ENCODE data around the gene HES4.

Gene HES4

DNA sequence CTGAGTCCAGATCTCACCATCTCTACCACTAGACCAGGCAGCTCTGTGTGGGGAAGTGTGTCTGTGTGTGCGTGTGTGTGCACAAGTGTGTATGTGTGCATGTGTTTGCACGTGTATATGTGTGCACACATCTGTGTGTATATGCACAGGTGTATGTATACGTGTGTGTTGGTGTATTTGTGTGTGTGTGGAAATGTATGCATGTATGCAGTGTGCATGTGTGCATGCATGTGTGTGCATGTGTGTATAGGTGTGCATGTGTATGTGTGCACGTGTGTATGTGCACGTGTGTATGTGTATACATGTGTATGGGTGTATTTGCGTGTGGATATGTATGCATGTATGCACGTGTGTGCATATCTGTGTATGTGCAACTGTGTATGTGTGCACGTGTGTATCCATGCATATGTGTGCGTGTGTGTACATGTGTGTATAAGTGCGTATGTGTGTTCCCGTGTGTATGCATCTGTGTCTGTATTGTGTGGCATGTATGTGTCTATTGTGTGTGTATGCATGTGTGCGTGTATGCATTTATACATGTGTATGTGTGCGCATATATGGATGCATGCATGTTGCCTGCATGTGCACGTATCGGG, 30.5 kb downstream of the HES4 start:
- in situ Hi-C loops (cut with MboI; ENCODE audit: low sequenced_read_pairs) = no loop called here

DNA sequence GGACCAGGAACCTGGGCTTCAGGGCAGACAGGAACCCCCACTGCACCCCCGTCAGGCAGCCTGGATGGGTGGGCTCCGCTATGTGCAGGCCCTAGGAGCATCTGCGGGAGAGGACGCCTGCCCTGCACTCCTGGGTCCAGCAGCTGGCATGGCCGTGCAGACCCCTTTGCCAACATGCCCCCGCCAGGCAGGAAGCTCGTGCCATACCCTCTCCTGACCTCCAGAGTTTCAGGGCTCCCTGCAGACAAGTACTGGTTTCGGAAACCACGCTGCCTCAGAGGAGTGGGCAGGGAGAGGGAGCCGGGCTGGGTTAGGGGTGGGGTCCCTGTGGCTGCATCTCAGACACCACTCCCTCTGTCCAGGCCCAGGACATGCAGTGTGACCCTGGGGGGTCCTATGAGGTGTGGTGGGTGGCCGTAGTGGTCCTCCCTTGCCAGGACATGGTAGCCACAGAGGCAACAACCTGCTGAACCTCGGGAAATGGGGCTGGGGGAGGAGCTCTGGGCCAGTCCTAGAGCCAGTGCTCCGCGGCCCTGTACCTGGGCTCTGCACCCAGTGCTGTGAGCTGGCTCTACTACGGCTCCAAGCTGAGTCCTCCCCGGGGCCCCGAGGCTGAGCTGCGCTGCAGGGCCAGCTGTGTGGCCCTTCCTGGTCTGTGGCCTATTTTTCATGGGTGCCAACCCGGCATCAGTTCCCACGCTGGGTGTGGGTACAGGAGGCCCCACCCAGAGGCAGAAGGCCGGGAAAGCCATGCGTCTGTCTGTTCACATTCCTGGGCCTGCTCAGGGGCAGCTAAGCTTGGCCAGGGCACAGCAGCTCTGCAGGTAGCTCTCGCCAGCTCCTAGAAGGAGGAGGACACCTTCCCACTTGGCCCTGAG, 32.2 kb downstream of the HES4 start:
- in situ Hi-C loops (cut with MboI; ENCODE audit: low sequenced_read_pairs) = no loop called here

DNA sequence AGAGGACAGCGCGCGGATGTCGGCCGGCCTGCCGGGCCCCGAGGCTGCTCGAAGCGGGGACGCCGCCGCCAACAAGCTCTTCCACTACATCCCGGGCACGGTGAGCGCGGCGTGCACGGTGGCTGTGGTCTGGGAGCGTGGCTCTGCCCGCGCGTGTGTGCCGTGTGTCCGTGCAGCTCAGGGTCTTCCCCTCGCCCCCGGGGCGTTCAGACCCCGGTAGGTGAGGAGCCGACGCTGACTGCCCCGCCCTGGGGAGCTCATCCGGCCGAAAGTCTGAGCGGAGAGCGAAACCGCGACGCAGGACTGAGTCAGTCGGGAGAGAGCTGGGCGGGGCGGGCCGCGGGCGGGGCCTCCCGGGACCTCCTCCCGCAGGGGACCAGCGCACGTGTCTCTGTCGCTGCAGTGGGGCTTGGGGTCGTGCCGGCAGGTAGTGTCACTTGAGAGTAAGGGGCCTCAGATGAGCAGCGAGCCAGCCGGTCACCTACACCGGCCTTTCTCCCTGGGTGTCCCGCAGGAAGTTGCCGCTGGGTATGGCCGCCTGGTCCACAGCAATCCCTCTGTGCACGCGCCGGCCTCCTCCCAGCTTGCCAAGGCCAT, 33.1 kb downstream of the HES4 start:
- in situ Hi-C loops (cut with MboI; ENCODE audit: low sequenced_read_pairs) = no loop called here

DNA sequence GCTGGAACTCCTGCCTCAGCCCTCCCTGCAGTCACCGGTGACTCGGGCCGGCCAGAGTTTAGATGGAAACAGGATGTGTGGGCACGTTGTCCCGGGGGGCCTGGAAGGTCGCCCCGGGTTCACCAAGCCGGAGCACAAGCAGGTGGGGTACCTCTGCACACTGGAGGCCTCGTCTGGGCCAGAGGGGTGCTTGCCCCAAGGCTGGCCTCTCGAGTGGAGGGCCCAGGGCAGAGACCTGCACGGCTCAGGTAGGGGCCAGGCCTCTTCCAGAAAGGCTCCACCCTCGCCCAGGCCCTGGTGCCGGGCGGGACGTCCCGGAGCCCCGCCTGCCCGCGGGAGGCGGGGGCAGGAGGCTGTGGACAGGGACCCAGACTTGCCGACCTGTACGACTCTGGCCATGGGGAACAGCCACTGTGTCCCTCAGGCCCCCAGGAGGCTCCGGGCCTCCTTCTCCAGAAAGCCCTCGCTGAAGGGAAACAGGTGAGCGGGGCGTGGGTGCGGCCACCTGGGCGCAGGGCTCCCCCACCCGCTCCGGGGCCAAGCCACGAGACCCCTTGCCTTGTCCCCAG, 33.7 kb downstream of the HES4 start, which contains the start of gene PLEKHN1:
Gene PLEKHN1 (plus strand): TSS at position 348 of the 569 bp plus-strand sequence. CDS start 50 bp downstream, at position 398.
- in situ Hi-C loops (cut with MboI; ENCODE audit: low sequenced_read_pairs) = no loop called here

- in situ Hi-C loops (cut with MboI; ENCODE audit: low sequenced_read_pairs) = no loop called here
These were observed 34.3 kb downstream of the HES4 start for GRCh38 chr1:965526-966134.

GRCh38 chr1:964691-965525, 35.0 kb downstream of the HES4 start:
- in situ Hi-C loops (cut with MboI; ENCODE audit: low sequenced_read_pairs) = no loop called here

- in situ Hi-C loops (cut with MboI; ENCODE audit: low sequenced_read_pairs) = no loop called here
These were observed 36.0 kb downstream of the HES4 start for GRCh38 chr1:963746-964525.

- in situ Hi-C loops (cut with MboI; ENCODE audit: low sequenced_read_pairs) = no loop called here
These were observed 36.6 kb downstream of the HES4 start for GRCh38 chr1:963301-963651.

GRCh38 chr1:962381-963300, 37.3 kb downstream of the HES4 start:
- in situ Hi-C loops (cut with MboI; ENCODE audit: low sequenced_read_pairs) = no loop called here

GRCh38 chr1:961132-961669, 38.7 kb downstream of the HES4 start:
- in situ Hi-C loops (cut with MboI; ENCODE audit: low sequenced_read_pairs) = no loop called here

DNA sequence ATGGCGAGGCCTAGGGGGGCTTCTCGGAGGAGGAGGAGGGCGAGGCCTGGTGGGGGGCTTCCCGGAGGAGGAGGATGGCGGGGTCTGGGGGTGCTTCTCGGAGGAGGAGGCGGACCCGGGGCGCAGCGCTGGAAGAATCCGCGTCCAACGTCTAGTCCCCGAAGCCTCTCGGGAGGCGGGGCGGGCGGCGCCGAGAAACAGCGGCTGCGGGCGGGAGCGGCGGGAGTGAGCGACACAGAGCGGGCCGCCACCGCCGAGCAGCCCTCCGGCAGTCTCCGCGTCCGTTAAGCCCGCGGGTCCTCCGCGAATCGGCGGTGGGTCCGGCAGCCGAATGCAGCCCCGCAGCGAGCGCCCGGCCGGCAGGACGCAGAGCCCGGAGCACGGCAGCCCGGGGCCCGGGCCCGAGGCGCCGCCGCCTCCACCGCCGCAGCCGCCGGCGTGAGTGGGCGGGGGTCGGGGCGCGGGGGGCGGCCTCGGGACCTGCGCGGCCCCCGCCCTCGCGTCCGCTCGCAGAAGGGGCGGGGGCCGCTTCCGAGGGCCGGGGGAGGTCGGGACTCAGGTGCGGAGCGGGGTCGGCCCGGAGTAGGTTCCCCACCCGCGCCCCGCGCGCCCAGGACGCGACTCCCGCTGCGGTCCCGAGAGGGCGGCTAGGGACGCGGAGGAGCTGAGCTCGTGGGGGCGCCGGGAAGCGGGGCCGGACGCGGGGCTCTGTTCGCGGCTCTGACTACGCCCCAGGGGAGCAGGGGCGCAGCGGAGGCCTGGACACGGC, 39.4 kb downstream of the HES4 start, which contains the start of gene KLHL17:
Gene KLHL17 (plus strand): TSS at position 222 of the 769 bp plus-strand sequence. CDS start 110 bp downstream, at position 332.
- in situ Hi-C loops (cut with MboI; ENCODE audit: low sequenced_read_pairs) = no loop called here

- in situ Hi-C loops (cut with MboI; ENCODE audit: low sequenced_read_pairs) = no loop called here
These were observed 40.0 kb downstream of the HES4 start for GRCh38 chr1:959731-960362.

GRCh38 chr1:958823-959730, 40.8 kb downstream of the HES4 start, which contains the start of gene NOC2L:
NOC2L (minus strand) TSS chr1:959256; CDS start chr1:959240, 16 bp downstream.
- in situ Hi-C loops (cut with MboI; ENCODE audit: low sequenced_read_pairs) = no loop called here

GRCh38 chr1:956636-957035, 43.3 kb downstream of the HES4 start:
- in situ Hi-C loops (cut with MboI; ENCODE audit: low sequenced_read_pairs) = no loop called here

DNA sequence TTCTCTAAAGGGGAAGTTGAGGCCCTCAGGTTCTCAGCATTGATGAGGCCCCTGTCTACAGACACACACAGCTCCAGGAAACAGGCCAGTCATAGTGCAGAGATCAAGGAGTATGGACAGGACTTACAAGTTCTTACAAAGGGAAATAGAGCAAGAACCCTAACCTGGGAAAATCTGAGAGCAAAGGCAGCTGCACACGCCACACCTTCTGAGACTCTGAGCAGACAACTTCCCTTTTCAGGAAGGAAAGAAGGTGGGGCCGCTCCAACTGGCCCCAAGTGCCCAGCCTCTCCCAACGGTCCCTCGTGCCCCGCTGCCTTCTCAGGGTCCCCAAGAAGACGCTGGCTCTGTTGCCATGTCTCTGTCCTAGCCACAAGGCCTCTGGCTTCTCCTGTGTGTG, 44.4 kb downstream of the HES4 start:
- in situ Hi-C loops (cut with MboI; ENCODE audit: low sequenced_read_pairs) = no loop called here

DNA sequence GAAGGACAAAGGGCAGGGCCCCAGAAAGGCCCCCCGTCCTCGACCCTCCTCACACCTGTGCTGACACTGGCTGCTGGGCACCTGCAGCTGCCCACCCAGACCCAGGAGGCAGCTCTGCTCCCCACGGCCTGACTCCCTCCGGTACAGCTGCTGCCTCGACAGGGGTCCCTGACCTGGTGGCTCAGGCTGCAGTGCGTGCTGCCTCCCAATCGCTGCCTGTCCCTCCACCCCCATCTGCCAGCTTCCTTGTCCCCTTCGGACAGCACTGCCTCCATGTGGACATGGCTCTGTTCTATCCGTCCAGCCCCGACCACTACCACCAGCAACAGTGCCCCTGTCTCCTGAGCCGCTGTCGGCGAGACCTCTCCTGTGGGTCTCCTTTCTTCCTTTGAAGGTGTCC, 45.0 kb downstream of the HES4 start:
- in situ Hi-C loops (cut with MboI; ENCODE audit: low sequenced_read_pairs) = no loop called here
